Neural cell (in vitro differentiated cells): ENCODE results near the gene EXOC6B. TPM values are rescaled to one million over a fixed set of nuclear protein-coding genes. Genes with fewer than 3 reads are reported as not detected.

Experiments used
- H2AFZ ChIP-seq: fragments of 200-600, 300-800 bp; sonication (generic), shearing (Covaris generic); 2 replicates; pipeline ENCODE4 v1.6.0; 2014; ENCODE audit warnings: low read depth, mild to moderate bottlenecking, antibody characterized with exemption, low read length, moderate library complexity
- H3F3A ChIP-seq: fragments of 200-600 bp; shearing (Covaris generic); 2 replicates; pipeline ENCODE4 v1.6.1; 2016; ENCODE audit warnings: mild to moderate bottlenecking, moderate library complexity, mixed read lengths, antibody characterized with exemption, low read length; ENCODE audit not compliant: insufficient read depth, poor library complexity, severe bottlenecking
- H3K27ac ChIP-seq: fragments of 200-600, 300-800 bp; sonication (generic), shearing (Covaris generic); 2 replicates; pipeline ENCODE4 v1.5.1; 2014; ENCODE audit warnings: mild to moderate bottlenecking, low read length, moderate library complexity
- H3K27me3 ChIP-seq: fragments of 300-800, 200-600 bp; sonication (generic), shearing (Covaris generic); 2 replicates; pipeline ENCODE4 v1.6.0; 2014; ENCODE audit warnings: mild to moderate bottlenecking, low read depth, low read length, moderate library complexity; ENCODE audit not compliant: insufficient read depth
- H3K36me3 ChIP-seq: fragments of 300-800, 200-600 bp; sonication (generic), shearing (Covaris generic); 2 replicates; pipeline ENCODE4 v1.5.1; 2014; ENCODE audit warnings: mild to moderate bottlenecking, antibody characterized with exemption, low read length, moderate library complexity; ENCODE audit not compliant: insufficient read depth
- H3K4me2 ChIP-seq: fragments of 300-800, 200-600 bp; sonication (generic), shearing (Covaris generic); 2 replicates; pipeline ENCODE4 v1.6.0; 2014; ENCODE audit warnings: mild to moderate bottlenecking, low read length
- H3K4me3 ChIP-seq: fragments of 300-800, 200-600 bp; sonication (generic), shearing (Covaris generic); 2 replicates; pipeline ENCODE4 v1.5.1; 2014; ENCODE audit warnings: mild to moderate bottlenecking, low read length, moderate library complexity
- H3K79me2 ChIP-seq: fragments of 200-600 bp; shearing (Covaris generic); replicated peaks from 2 replicates; pipeline ENCODE4 v1.6.0; 2014; ENCODE audit warnings: mild to moderate bottlenecking, low read length, moderate library complexity; ENCODE audit not compliant: insufficient read depth
- H3K9ac ChIP-seq: fragments of 300-800, 200-600 bp; sonication (generic), shearing (Covaris generic); 2 replicates; pipeline ENCODE4 v1.6.1; 2016; ENCODE audit warnings: mild to moderate bottlenecking, low read length, mixed read lengths
- H3K9me2 ChIP-seq: fragments of 200-600 bp; shearing (Covaris generic); 2 replicates; pipeline ENCODE4 v1.6.1; 2016; ENCODE audit warnings: mild to moderate bottlenecking, low read length, mixed read lengths; ENCODE audit not compliant: insufficient read depth
- H3K9me3 ChIP-seq: fragments of 200-600, 300-800 bp; sonication (generic), shearing (Covaris generic); 2 replicates; pipeline ENCODE4 v1.6.1; 2016; ENCODE audit warnings: mild to moderate bottlenecking, mixed run types, low read length, moderate library complexity, mixed read lengths
- H4K20me1 ChIP-seq: fragments of 200-600 bp; shearing (Covaris generic); 2 replicates; pipeline ENCODE4 v1.6.1; 2016; ENCODE audit warnings: mild to moderate bottlenecking, mixed run types; ENCODE audit not compliant: insufficient read depth
- EP300 ChIP-seq: fragments of 450-650 bp; conservative IDR thresholded peaks from 2 replicates; pipeline ENCODE4 v1.6.1; 2014; ENCODE audit warnings: antibody characterized with exemption, mild to moderate bottlenecking, moderate library complexity; ENCODE audit not compliant: poor library complexity, severe bottlenecking
- EZH2 ChIP-seq: fragments of 200-600, 300-800 bp; shearing (Covaris generic), sonication (generic); IDR thresholded peaks from 2 replicates; pipeline ENCODE4 v1.6.1; 2014; ENCODE audit warnings: antibody characterized with exemption, low read length, borderline replicate concordance, mild to moderate bottlenecking; ENCODE audit not compliant: insufficient read depth, poor library complexity, severe bottlenecking
- MXI1 ChIP-seq: fragments of 450-650 bp; conservative IDR thresholded peaks from 2 replicates; pipeline ENCODE4 v1.6.1; 2014; ENCODE audit warnings: antibody characterized with exemption, mild to moderate bottlenecking; ENCODE audit not compliant: poor library complexity, severe bottlenecking
- POLR2AphosphoS5 ChIP-seq: IDR thresholded peaks from 2 replicates; pipeline ENCODE4 v1.6.1; 2012
- RAD21 ChIP-seq: fragments of 450-650 bp; conservative IDR thresholded peaks from 2 replicates; pipeline ENCODE4 v1.6.1; 2014; ENCODE audit warnings: antibody characterized with exemption, mild to moderate bottlenecking, moderate library complexity
- SMC3 ChIP-seq: fragments of 450-650 bp; conservative IDR thresholded peaks from 2 replicates; pipeline ENCODE4 v1.6.1; 2014; ENCODE audit warnings: antibody characterized with exemption, mild to moderate bottlenecking, moderate library complexity; ENCODE audit not compliant: poor library complexity
- TAF1 ChIP-seq: IDR thresholded peaks from 2 replicates; pipeline ENCODE4 v1.6.1; 2012; ENCODE audit warnings: low read depth
- polyA plus RNA-seq: library from polyadenylated mRNA; depleted of rRNA; stranded (reverse); fragments of >200 nt; gene quantifications from 2 replicates; pipeline ENCODE4 v1.2.3, GENCODE V29; 2014
- TF ChIP-seq, protein P1 (sequence below): IDR thresholded peaks from 2 replicates; pipeline ENCODE4 v1.6.1; 2012; ENCODE audit warnings: borderline replicate concordance
- TF ChIP-seq, protein P2 (sequence below): fragments of 450-650 bp; IDR thresholded peaks from 2 replicates; pipeline ENCODE4 v1.5.1; 2014; ENCODE audit warnings: antibody characterized with exemption, mild to moderate bottlenecking, moderate library complexity; ENCODE audit not compliant: poor library complexity, severe bottlenecking

Gene EXOC6B
- polyA plus RNA-seq, 1 donor from 2014 or later, result 23.4 TPM

DNA sequence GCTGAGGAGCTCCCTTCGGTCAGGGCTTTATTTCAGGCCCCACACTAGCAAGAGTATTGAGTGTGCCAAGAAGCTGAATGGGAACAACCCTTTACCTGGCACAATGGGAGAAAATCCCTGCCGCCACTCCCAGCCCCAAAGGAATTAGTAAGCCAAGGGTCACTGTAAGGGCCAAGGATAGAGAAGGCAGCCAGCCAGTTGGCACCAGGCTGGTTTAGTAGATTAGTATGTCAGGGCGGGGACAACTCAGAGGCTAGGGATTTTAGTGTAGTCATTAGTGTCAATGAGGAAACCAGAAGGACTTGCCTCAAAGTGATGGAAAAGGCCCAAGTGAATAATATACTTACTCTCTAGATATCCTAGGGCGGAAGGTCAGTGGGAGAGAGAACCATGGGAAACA, 643.3 kb downstream of the EXOC6B start:
- Histone ChIP-seq H3K79me2 (no peaks in the 10 kb centered on the region), H2AFZ (no peak overlapping the region), H3F3A (no peaks in the 10 kb centered on the region), H3K27me3 (no peaks in the 10 kb centered on the region), H4K20me1 (no peaks in the 10 kb centered on the region), H3K9ac (no peak overlapping the region), H3K27ac (no peak overlapping the region), H3K4me3 (no peak overlapping the region), H3K4me2 (no peak overlapping the region), H3K9me3 (no peaks in the 10 kb centered on the region), H3K36me3 (peaks cover 9% of the 10 kb centered on the region), H3K9me2 (no peaks in the 10 kb centered on the region)
- TF ChIP-seq MXI1 (no peak), POLR2AphosphoS5 (no peak), SMC3 (no peak), EZH2 (no peak), TAF1 (no peak), EP300 (no peak), RAD21 (no peak)
- TF ChIP-seq, protein P1, sequence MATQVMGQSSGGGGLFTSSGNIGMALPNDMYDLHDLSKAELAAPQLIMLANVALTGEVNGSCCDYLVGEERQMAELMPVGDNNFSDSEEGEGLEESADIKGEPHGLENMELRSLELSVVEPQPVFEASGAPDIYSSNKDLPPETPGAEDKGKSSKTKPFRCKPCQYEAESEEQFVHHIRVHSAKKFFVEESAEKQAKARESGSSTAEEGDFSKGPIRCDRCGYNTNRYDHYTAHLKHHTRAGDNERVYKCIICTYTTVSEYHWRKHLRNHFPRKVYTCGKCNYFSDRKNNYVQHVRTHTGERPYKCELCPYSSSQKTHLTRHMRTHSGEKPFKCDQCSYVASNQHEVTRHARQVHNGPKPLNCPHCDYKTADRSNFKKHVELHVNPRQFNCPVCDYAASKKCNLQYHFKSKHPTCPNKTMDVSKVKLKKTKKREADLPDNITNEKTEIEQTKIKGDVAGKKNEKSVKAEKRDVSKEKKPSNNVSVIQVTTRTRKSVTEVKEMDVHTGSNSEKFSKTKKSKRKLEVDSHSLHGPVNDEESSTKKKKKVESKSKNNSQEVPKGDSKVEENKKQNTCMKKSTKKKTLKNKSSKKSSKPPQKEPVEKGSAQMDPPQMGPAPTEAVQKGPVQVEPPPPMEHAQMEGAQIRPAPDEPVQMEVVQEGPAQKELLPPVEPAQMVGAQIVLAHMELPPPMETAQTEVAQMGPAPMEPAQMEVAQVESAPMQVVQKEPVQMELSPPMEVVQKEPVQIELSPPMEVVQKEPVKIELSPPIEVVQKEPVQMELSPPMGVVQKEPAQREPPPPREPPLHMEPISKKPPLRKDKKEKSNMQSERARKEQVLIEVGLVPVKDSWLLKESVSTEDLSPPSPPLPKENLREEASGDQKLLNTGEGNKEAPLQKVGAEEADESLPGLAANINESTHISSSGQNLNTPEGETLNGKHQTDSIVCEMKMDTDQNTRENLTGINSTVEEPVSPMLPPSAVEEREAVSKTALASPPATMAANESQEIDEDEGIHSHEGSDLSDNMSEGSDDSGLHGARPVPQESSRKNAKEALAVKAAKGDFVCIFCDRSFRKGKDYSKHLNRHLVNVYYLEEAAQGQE, result no peak
- TF ChIP-seq, protein P2, sequence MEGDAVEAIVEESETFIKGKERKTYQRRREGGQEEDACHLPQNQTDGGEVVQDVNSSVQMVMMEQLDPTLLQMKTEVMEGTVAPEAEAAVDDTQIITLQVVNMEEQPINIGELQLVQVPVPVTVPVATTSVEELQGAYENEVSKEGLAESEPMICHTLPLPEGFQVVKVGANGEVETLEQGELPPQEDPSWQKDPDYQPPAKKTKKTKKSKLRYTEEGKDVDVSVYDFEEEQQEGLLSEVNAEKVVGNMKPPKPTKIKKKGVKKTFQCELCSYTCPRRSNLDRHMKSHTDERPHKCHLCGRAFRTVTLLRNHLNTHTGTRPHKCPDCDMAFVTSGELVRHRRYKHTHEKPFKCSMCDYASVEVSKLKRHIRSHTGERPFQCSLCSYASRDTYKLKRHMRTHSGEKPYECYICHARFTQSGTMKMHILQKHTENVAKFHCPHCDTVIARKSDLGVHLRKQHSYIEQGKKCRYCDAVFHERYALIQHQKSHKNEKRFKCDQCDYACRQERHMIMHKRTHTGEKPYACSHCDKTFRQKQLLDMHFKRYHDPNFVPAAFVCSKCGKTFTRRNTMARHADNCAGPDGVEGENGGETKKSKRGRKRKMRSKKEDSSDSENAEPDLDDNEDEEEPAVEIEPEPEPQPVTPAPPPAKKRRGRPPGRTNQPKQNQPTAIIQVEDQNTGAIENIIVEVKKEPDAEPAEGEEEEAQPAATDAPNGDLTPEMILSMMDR, result no peak

DNA sequence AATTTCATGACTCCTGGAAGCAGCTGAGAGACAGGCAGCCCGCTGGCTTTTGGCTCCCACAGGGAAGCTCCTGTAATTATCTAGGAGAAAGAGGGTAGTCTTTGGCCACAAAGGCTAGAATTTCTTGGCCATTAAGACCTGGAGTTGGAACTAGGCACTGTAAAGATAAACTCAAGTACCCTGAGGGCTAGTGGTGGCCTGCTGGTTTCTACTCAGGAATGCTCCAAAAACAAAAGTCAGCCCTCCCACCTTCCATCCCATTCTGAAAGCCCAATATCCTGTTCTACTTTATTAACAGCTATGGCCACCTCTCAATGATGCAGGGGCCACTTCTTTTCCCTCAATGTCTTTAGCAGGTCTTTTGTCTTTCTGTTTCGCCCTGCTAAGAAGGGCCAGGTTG, 644.2 kb downstream of the EXOC6B start:
- no peak overlapping the region for H3K4me3 ChIP-seq
- no peaks in the 10 kb centered on the region for H3K9me2 ChIP-seq
- peaks cover 9% of the 10 kb centered on the region for H3K36me3 ChIP-seq
- H3K9ac ChIP-seq, result no peak overlapping the region
- no peak for TF ChIP-seq RAD21
- TF ChIP-seq, protein P2, result no peak
- TF ChIP-seq TAF1, result no peak
- TF ChIP-seq SMC3, result no peak
- TF ChIP-seq, protein P1, result no peak
- no peak for TF ChIP-seq EZH2
- TF ChIP-seq MXI1, result no peak
- no peak for TF ChIP-seq EP300
- TF ChIP-seq POLR2AphosphoS5, result no peak
- H2AFZ ChIP-seq, result no peak overlapping the region
- no peaks in the 10 kb centered on the region for H3K9me3 ChIP-seq
- H3K4me2 ChIP-seq, result no peak overlapping the region
- no peaks in the 10 kb centered on the region for H3K79me2 ChIP-seq
- no peaks in the 10 kb centered on the region for H3F3A ChIP-seq
- H3K27ac ChIP-seq, result no peak overlapping the region
- no peaks in the 10 kb centered on the region for H3K27me3 ChIP-seq
- no peaks in the 10 kb centered on the region for H4K20me1 ChIP-seq
